Measurements from ENCODE around the gene S100G.

- no peak for TF ChIP-seq CTCF (IDR thresholded peaks at IDR 0.05)
- TF ChIP-seq ESRRA (IDR thresholded peaks at IDR 0.05; ENCODE audit: borderline replicate concordance, low read length): no peak
- no peak for TF ChIP-seq KDM1A (IDR thresholded peaks at IDR 0.05; ENCODE audit: low read depth)
- no peak for TF ChIP-seq POLR2A (IDR thresholded peaks at IDR 0.05; ENCODE audit: low read length)
- no peak for TF ChIP-seq POLR2AphosphoS2 (conservative IDR thresholded peaks at IDR 0.05; ENCODE audit: low read length)
- no peak for TF ChIP-seq EP300 (IDR thresholded peaks at IDR 0.05)
- no peak for TF ChIP-seq MAX (IDR thresholded peaks at IDR 0.05)
- TF ChIP-seq CHD4 (IDR thresholded peaks at IDR 0.05; ENCODE audit: borderline replicate concordance): no peak
- TF ChIP-seq JUNB (IDR thresholded peaks at IDR 0.05): no peak
Measured at GRCh38 chrX:16601885-16602284, 48.1 kb upstream of the S100G start.
